OCI-LY7 (cell line): ENCODE measurements around the gene COX19.

Experiments
- EZH2phosphoT487 ChIP-seq: fragments of 200-600 bp; sonication (generic); IDR thresholded peaks from 2 replicates; pipeline ENCODE4 v1.6.1; 2018; ENCODE audit warnings: low read depth, borderline replicate concordance, mild to moderate bottlenecking, mixed run types, antibody characterized with exemption, low read length, moderate library complexity, mixed read lengths
- TF ChIP-seq, protein P1 (sequence below): fragments of 200-600 bp; sonication (generic); conservative IDR thresholded peaks from 2 replicates; pipeline ENCODE4 v1.5.1; 2014; ENCODE audit warnings: mild to moderate bottlenecking, antibody characterized with exemption, low read length, moderate library complexity, mixed read lengths

DNA sequence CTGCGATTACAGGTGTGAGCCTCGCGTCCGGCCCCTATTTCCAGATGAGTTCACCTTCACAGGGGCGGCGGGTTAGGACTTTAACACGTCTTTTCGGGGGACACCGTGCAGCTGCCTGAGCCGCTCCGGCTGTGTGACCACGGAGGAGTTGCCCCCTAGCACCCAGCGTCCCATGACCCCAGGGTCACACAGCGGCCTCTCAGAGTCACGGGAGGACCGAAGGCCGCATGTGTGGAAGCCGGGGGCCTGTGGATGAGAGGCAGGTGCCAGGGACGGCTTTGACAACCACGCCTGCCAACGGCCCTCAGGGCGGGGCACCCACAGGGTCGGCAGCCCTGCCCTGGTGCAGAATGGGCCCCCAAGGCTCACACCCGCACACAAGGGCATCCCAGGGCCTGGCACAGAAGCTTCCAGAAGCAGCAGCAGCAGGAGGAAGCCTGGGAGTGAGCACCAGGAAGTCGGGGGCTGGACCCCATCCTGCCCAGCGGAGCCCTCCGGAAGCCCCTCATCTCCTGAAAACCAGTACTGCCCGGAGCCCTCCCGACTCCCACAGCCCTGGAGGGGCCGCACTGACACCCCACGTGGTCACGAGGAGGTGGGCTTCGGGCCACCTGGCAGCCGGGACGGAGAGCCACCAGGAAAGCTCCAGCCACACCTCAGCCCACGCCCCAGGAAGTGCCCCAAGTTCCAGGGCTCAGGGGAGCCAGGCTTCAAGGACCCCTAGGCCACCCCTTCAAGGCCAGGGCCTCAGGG, 53.6 kb downstream of the COX19 start:
- TF ChIP-seq, protein P1, sequence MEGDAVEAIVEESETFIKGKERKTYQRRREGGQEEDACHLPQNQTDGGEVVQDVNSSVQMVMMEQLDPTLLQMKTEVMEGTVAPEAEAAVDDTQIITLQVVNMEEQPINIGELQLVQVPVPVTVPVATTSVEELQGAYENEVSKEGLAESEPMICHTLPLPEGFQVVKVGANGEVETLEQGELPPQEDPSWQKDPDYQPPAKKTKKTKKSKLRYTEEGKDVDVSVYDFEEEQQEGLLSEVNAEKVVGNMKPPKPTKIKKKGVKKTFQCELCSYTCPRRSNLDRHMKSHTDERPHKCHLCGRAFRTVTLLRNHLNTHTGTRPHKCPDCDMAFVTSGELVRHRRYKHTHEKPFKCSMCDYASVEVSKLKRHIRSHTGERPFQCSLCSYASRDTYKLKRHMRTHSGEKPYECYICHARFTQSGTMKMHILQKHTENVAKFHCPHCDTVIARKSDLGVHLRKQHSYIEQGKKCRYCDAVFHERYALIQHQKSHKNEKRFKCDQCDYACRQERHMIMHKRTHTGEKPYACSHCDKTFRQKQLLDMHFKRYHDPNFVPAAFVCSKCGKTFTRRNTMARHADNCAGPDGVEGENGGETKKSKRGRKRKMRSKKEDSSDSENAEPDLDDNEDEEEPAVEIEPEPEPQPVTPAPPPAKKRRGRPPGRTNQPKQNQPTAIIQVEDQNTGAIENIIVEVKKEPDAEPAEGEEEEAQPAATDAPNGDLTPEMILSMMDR, result no peak
- no peak for TF ChIP-seq EZH2phosphoT487
